GM23248 (cell line): Measurements from ENCODE around the gene PPM1L. TPM values are rescaled to one million over a fixed set of nuclear protein-coding genes. Genes with fewer than 3 reads are reported as not detected.

Experiments used
- DNase-seq: peaks from one replicate; pipeline ENCODE4 v3.0.0-alpha.2; 2015
- H2AFZ ChIP-seq: fragments of 200-600 bp; sonication (generic); 2 replicates; pipeline ENCODE4 v1.6.1; 2016; ENCODE audit warnings: antibody characterized with exemption
- H3F3A ChIP-seq: fragments of 200-600 bp; sonication (generic); 2 replicates; pipeline ENCODE4 v1.6.1; 2016; ENCODE audit warnings: mild to moderate bottlenecking, antibody characterized with exemption, mixed run types; ENCODE audit not compliant: insufficient read depth
- H3K27ac ChIP-seq: fragments of 200-600 bp; sonication (generic); 2 replicates; pipeline ENCODE4 v1.5.1; 2016; ENCODE audit warnings: mild to moderate bottlenecking
- H3K27me3 ChIP-seq: fragments of 200-600 bp; sonication (generic); replicated peaks from 2 replicates; pipeline ENCODE4 v1.6.1; 2016; ENCODE audit warnings: mild to moderate bottlenecking; ENCODE audit not compliant: insufficient read depth
- H3K36me3 ChIP-seq: fragments of 200-600 bp; sonication (generic); 2 replicates; pipeline ENCODE4 v1.6.1; 2016; ENCODE audit warnings: low read depth, mild to moderate bottlenecking
- H3K4me1 ChIP-seq: fragments of 200-600 bp; sonication (generic); 2 replicates; pipeline ENCODE4 v1.6.1; 2016; ENCODE audit warnings: mild to moderate bottlenecking; ENCODE audit not compliant: insufficient read depth
- H3K4me2 ChIP-seq: fragments of 200-600 bp; sonication (generic); one replicate; pipeline ENCODE4 v1.6.1; 2016; ENCODE audit warnings: mild to moderate bottlenecking; ENCODE audit not compliant: unreplicated experiment
- H3K4me3 ChIP-seq: fragments of 200-600 bp; sonication (generic); 2 replicates; pipeline ENCODE4 v1.5.1; 2016; ENCODE audit warnings: mild to moderate bottlenecking
- H3K79me2 ChIP-seq: fragments of 200-600 bp; sonication (generic); 2 replicates; pipeline ENCODE4 v1.6.1; 2016; ENCODE audit warnings: mild to moderate bottlenecking; ENCODE audit not compliant: insufficient read depth
- H3K9ac ChIP-seq: fragments of 200-600 bp; sonication (generic); 2 replicates; pipeline ENCODE4 v1.6.1; 2016; ENCODE audit warnings: mild to moderate bottlenecking
- H3K9me2 ChIP-seq: fragments of 200-600 bp; sonication (generic); 2 replicates; pipeline ENCODE4 v1.6.1; 2016; ENCODE audit warnings: mixed run types, mild to moderate bottlenecking, moderate library complexity; ENCODE audit not compliant: insufficient read depth
- H3K9me3 ChIP-seq: fragments of 200-600 bp; sonication (generic); one replicate; pipeline ENCODE4 v1.6.1; 2017; ENCODE audit warnings: low read depth
- H4K20me1 ChIP-seq: fragments of 200-600 bp; sonication (generic); 2 replicates; pipeline ENCODE4 v1.6.0; 2016; ENCODE audit not compliant: insufficient read depth
- EZH2 ChIP-seq: fragments of 200-600 bp; sonication (generic); IDR thresholded peaks from 2 replicates; pipeline ENCODE4 v1.6.1; 2018; ENCODE audit warnings: antibody characterized with exemption, mild to moderate bottlenecking; ENCODE audit not compliant: insufficient read depth, poor library complexity, severe bottlenecking
- EZH2phosphoT487 ChIP-seq: fragments of 200-600 bp; sonication (generic); IDR thresholded peaks from 2 replicates; pipeline ENCODE4 v1.6.1; 2018; ENCODE audit warnings: antibody characterized with exemption, moderate library complexity, mild to moderate bottlenecking, low read depth; ENCODE audit not compliant: insufficient read depth
- WGBS, 2 experiments: methylation state at CpG; one replicate each; pipeline ENCODE4 v1.1.6; 2015 to 2017; ENCODE audit warnings: low lambda C conversion rate in 2 of 2, low coverage in 1 of 2; ENCODE audit errors: missing lambda C conversion rate in 2 of 2; 5-methylcytosine and 5-hydroxymethylcytosine counted together
- in situ Hi-C: fragments of 300-500 bp; cut with MboI; formaldehyde crosslinking; loops from 2 replicates; pipeline ENCODE4 v1.15.0; 2020
- polyA plus RNA-seq: library from polyadenylated mRNA; unstranded; fragments of >200 nt; fragmentation: Nextera tagmentation; extraction: Ambion mirVana; gene quantifications from 2 replicates; pipeline ENCODE4 v1.2.1, GENCODE V29; 2016
- total RNA-seq: library from RNA; depleted of rRNA; stranded (reverse); fragments of >200 nt; shearing (Covaris generic); gene quantifications from 2 replicates; pipeline ENCODE4 v1.2.3, GENCODE V29; 2014

Gene PPM1L
- total and polyA plus RNA-seq, 2 experiments from 2014 or later, result under 0.01 to 0.26 TPM

DNA sequence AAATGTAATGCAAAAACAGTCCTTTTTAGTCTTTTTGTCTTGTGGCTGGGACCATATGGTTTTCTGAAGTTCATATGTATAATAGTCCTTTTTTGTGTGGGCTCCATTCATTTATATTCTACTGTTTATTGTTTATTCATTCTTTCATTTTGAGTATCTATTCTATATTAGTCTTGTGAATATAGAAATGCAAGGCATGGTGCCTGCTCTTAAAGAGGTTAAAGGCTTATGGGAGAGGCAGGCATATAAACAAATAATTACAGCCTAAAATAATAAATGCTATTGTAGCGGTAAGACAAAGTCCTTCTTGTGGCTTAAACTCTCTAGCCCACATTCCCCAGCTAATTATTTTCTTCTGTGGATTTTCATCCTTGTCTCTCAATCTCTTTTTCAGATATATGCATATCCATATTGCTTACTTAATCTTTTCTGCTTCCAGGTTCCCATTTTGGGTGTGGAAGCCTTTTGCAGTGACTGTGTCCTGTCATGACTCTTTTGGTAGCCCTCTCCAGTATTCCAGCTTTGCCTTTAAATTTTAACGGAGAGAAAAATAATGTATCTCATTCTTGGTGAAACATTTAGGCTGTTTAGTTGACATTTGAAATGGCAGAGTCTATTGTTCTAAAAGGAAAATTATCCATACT lies 101.6 kb downstream of the PPM1L start:
- no peak overlapping the region for H3K4me3 ChIP-seq
- H3K79me2 ChIP-seq, result no peaks in the 10 kb centered on the region
- in situ Hi-C loops, result no loop called here
- WGBS, 2 experiments, result 11 to 24% methylated on average over 2 of the region's 2 CpGs
- H3K36me3 ChIP-seq, result no peaks in the 10 kb centered on the region
- H2AFZ ChIP-seq, result no peak overlapping the region
- no peaks in the 10 kb centered on the region for H4K20me1 ChIP-seq
- no peak overlapping the region for H3K9ac ChIP-seq
- DNase-seq, result no peak
- no peaks in the 10 kb centered on the region for H3K9me3 ChIP-seq
- H3K27ac ChIP-seq, result no peak overlapping the region
- H3K4me2 ChIP-seq, result no peak overlapping the region
- TF ChIP-seq EZH2, result no peak
- no peak for TF ChIP-seq EZH2phosphoT487
- H3K4me1 ChIP-seq, result no peaks in the 10 kb centered on the region
- 0 out of 2 replicates have a peak, but pooled peaks cover 3% of the 10 kb centered on the region for H3K27me3 ChIP-seq
- H3K9me2 ChIP-seq, result no peaks in the 10 kb centered on the region
- no peaks in the 10 kb centered on the region for H3F3A ChIP-seq

DNA sequence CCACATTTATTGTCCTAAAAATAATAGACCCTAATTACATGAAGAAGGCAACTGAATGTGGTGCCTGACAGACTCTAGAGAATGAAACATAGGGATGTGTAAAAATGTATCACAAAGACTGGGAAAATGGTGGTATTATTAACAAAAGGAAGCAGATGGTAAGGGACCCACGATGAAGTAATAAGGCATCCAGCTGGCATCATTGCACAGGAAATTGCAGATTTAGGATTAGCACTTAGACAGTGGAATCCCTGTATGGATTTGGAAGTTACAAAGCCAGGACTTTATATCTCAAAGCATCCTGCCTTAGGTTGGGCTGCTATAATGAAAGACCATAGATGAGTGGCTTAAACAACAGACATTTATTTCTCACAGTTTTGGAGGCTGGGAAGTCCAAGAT lies 104.3 kb downstream of the PPM1L start:
- in situ Hi-C loops, result no loop called here
- no peaks in the 10 kb centered on the region for H3K9me2 ChIP-seq
- no peak for DNase-seq

DNA sequence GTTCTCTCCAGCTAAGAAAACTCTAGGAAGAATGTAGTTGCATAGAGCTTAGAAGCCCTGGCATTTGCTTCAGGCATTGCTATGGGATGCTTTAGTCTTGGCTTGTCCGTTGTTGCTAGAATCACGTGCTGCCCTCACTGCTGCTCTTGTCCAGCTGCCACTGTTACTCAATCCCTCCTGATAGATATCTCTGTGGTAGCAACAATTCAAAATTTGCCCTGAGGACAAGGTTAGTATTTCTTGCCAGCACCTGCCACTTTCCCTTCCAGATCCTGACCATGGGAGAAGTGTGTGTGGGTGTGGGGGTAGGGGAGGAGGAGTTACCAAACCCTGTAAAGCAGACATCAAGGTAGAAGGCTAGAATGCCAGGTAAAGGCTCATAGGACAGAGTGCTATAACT lies 113.8 kb downstream of the PPM1L start:
- Histone ChIP-seq H3K9me3 (no peaks in the 10 kb centered on the region), H3K9ac (no peak overlapping the region), H3K36me3 (no peaks in the 10 kb centered on the region), H2AFZ (no peak overlapping the region), H3F3A (no peaks in the 10 kb centered on the region), H3K4me1 (no peaks in the 10 kb centered on the region), H3K9me2 (no peaks in the 10 kb centered on the region), H3K79me2 (no peaks in the 10 kb centered on the region), H3K27ac (no peak overlapping the region), H4K20me1 (no peaks in the 10 kb centered on the region), H3K4me2 (no peak overlapping the region), H3K27me3 (peaks cover 15% of the 10 kb centered on the region; the same call in 1 of the 2 replicates), H3K4me3 (no peak overlapping the region)
- no peak for DNase-seq
- WGBS, 2 experiments, result 0 to 2% methylated on average over 2 of the region's 2 CpGs
- in situ Hi-C loops, result no loop called here
- TF ChIP-seq EZH2phosphoT487 (no peak), EZH2 (no peak)

More for the DNA sequence above, 104.3 kb downstream of the PPM1L start:
- TF ChIP-seq EZH2, result no peak
- no peak for TF ChIP-seq EZH2phosphoT487
- Histone ChIP-seq H4K20me1 (no peaks in the 10 kb centered on the region), H2AFZ (no peak overlapping the region), H3K4me3 (no peak overlapping the region), H3K79me2 (no peaks in the 10 kb centered on the region), H3K27ac (no peak overlapping the region), H3K9ac (no peak overlapping the region), H3K9me3 (no peaks in the 10 kb centered on the region), H3K27me3 (0 out of 2 replicates have a peak, but pooled peaks cover 3% of the 10 kb centered on the region), H3K4me2 (no peak overlapping the region), H3K4me1 (no peaks in the 10 kb centered on the region), H3K36me3 (no peaks in the 10 kb centered on the region), H3F3A (no peaks in the 10 kb centered on the region)
- WGBS, 2 experiments, result 14 to 22% methylated on average over 1 of the region's 1 CpG

DNA sequence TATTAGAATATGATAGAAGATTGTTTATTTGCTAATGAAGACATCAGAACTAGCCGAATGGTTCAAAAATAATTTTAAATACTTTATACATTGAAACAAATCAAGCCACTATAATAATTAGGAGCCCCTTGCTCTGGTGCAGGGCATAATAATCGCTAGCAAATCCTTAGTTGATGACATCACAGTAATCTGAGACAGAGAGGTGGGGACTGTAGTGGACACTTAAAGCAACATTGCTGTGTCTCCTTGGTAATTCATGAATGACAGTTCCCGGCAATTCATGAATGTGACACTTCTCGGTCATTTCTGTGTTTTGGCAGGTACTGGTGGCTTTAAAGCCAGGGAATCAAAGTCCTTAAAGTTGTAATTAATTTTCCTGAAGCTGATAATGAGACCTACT lies 114.3 kb downstream of the PPM1L start:
- WGBS, 2 experiments, result 23 to 30% methylated on average over 4 of the region's 4 CpGs

More for the DNA sequence above, 114.3 kb downstream of the PPM1L start:
- Histone ChIP-seq H4K20me1 (no peaks in the 10 kb centered on the region), H3K27me3 (peaks cover 15% of the 10 kb centered on the region; the same call in 1 of the 2 replicates), H3F3A (no peaks in the 10 kb centered on the region), H3K36me3 (no peaks in the 10 kb centered on the region), H3K27ac (no peak overlapping the region), H3K4me1 (no peaks in the 10 kb centered on the region), H3K79me2 (no peaks in the 10 kb centered on the region), H2AFZ (no peak overlapping the region), H3K4me3 (no peak overlapping the region), H3K4me2 (no peak overlapping the region), H3K9me2 (no peaks in the 10 kb centered on the region), H3K9me3 (no peaks in the 10 kb centered on the region), H3K9ac (no peak overlapping the region)
- in situ Hi-C loops, result no loop called here
- DNase-seq, result no peak
- no peak for TF ChIP-seq EZH2phosphoT487
- TF ChIP-seq EZH2, result no peak
